ENCODE data around the gene ZWILCH.

DNA sequence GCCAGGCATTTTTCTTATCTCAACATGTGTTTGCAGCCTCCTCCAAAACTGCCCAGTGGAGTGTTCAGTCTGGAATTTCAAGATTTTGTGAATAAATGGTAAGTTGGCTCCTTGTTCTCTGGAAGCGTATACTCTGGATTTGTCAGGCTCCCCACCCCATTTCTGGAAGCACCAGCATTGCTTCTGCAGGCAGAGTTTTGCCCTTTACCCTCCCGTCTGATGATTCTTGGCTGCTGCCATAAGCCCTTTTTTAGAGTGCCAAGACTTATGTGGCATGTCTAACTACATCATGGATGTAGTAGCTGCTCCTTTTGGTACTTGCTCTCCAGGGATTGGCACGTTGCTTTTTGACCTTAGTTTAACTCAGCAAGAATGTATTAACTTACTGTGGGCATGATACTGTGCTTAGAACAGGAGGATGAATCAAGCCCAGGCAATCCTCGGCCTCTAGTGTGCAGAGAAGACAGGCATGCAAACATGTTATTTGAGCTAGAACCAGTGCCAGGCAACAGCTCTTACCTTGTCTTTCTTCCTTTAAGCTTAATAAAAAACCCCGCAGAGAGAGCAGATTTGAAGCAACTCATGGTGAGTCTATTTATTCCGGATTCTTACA, 15.8 kb upstream of the ZWILCH start:
- no peak for TF ChIP-seq EZH2 (IDR thresholded peaks at IDR 0.05; ENCODE audit: borderline replicate concordance)
- TF ChIP-seq, protein P1, sequence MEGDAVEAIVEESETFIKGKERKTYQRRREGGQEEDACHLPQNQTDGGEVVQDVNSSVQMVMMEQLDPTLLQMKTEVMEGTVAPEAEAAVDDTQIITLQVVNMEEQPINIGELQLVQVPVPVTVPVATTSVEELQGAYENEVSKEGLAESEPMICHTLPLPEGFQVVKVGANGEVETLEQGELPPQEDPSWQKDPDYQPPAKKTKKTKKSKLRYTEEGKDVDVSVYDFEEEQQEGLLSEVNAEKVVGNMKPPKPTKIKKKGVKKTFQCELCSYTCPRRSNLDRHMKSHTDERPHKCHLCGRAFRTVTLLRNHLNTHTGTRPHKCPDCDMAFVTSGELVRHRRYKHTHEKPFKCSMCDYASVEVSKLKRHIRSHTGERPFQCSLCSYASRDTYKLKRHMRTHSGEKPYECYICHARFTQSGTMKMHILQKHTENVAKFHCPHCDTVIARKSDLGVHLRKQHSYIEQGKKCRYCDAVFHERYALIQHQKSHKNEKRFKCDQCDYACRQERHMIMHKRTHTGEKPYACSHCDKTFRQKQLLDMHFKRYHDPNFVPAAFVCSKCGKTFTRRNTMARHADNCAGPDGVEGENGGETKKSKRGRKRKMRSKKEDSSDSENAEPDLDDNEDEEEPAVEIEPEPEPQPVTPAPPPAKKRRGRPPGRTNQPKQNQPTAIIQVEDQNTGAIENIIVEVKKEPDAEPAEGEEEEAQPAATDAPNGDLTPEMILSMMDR (IDR thresholded peaks at IDR 0.05; ENCODE audit: poor library complexity), result no peak
